ENCODE results near the gene MYL5.

GRCh38 chr4:667545-667925 is 6.8 kb upstream of the MYL5 start:
- TF ChIP-seq FOS (IDR thresholded peaks at IDR 0.05; ENCODE audit: low read depth, low read length) (no peak), MAZ (IDR thresholded peaks at IDR 0.05; ENCODE audit: borderline replicate concordance, low read depth, low read length) (no peak), CTCF (conservative IDR thresholded peaks at IDR 0.05; ENCODE audit: low read depth, low read length) (no peak), POLR2A (IDR thresholded peaks at IDR 0.05; ENCODE audit: low read depth, low read length) (no peak), RAD21 (IDR thresholded peaks at IDR 0.05; ENCODE audit: low read length) (no peak), MAFK (IDR thresholded peaks at IDR 0.05; ENCODE audit: low read depth, low read length) (no peak), RCOR1 (IDR thresholded peaks at IDR 0.05; ENCODE audit: insufficient replicate concordance, low read length) (no peak), CEBPB (IDR thresholded peaks at IDR 0.05; ENCODE audit: low read depth, low read length) (no peak), RFX5 (IDR thresholded peaks at IDR 0.05; ENCODE audit: low read depth, low read length) (no peak), CHD1 (IDR thresholded peaks at IDR 0.05; ENCODE audit: low read depth, low read length) (no peak), BHLHE40 (IDR thresholded peaks at IDR 0.05; ENCODE audit: low read depth, low read length) (no peak), SMC3 (IDR thresholded peaks at IDR 0.05; ENCODE audit: low read depth, low read length) (no peak), MXI1 (IDR thresholded peaks at IDR 0.05; ENCODE audit: borderline replicate concordance, low read depth, low read length) (no peak)
- TF ChIP-seq, protein P1, sequence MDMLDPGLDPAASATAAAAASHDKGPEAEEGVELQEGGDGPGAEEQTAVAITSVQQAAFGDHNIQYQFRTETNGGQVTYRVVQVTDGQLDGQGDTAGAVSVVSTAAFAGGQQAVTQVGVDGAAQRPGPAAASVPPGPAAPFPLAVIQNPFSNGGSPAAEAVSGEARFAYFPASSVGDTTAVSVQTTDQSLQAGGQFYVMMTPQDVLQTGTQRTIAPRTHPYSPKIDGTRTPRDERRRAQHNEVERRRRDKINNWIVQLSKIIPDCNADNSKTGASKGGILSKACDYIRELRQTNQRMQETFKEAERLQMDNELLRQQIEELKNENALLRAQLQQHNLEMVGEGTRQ (IDR thresholded peaks at IDR 0.05; ENCODE audit: low read depth, low read length), result no peak

Data from IMR-90 (cell line).